ENCODE results near the gene SHTN1. TPM values are rescaled to one million over a fixed set of nuclear protein-coding genes. Genes with fewer than 3 reads are reported as not detected.

The SHTN1 gene
- total RNA-seq, 1 experiment from 2014 or later: 67.8 TPM

- in situ Hi-C loops (cut with HindIII; ENCODE audit: low pct_unique_long_range_greater_than_20kb, low sequenced_read_pairs): no loop called here
- Histone ChIP-seq H3K27me3 (ENCODE audit: control insufficient read depth, insufficient read depth, low read length) (no peaks in the 10 kb centered on the region), H3K27ac (ENCODE audit: low read length) (no peak overlapping the region), H3K36me3 (ENCODE audit: control insufficient read depth, insufficient read depth, low read length) (peaks cover 31% of the 10 kb centered on the region), H3K4me1 (ENCODE audit: control insufficient read depth, insufficient read depth, low read length) (no peaks in the 10 kb centered on the region), H3K9me3 (ENCODE audit: control insufficient read depth, insufficient read depth, low read depth, low read length) (no peaks in the 10 kb centered on the region), H3K4me3 (ENCODE audit: low read depth in 2 of 2, low read length in 2 of 2) (no peak overlapping the region)
- intact Hi-C loops (cut with micrococcal nuclease; ENCODE audit: unreplicated experiment): no loop called here
- no peak for TF ChIP-seq POLR2AphosphoS5 (IDR thresholded peaks at IDR 0.05; ENCODE audit: low read depth, low read length)
- no peak for TF ChIP-seq SIN3A (IDR thresholded peaks at IDR 0.05; ENCODE audit: borderline replicate concordance, insufficient read depth, low read depth, low read length)
- TF ChIP-seq REST (IDR thresholded peaks at IDR 0.05; ENCODE audit: insufficient read depth in 1 of 2, low read depth in 2 of 2, low read length in 1 of 2): no peak
- TF ChIP-seq CTCF (IDR thresholded peaks at IDR 0.05): no peak
- no peak for TF ChIP-seq TCF7L2 (IDR thresholded peaks at IDR 0.05; ENCODE audit: low read depth, low read length)
- no TSS peak for BruUV-seq (replicated peaks)
- ChIA-PET CTCF (no interaction called here), POLR2A (no interaction called here)
- ATAC-seq: no peak
- DNase-seq (ENCODE audit: low read depth, low spot score): no peak
These were observed 97.6 kb downstream of the SHTN1 start for GRCh38 chr10:116907245-116907987.

GRCh38 chr10:116905845-116906210 lies 99.2 kb downstream of the SHTN1 start:
- Histone ChIP-seq H3K36me3 (ENCODE audit: control insufficient read depth, insufficient read depth, low read length) (peaks cover 26% of the 10 kb centered on the region), H3K4me3 (ENCODE audit: low read depth in 2 of 2, low read length in 2 of 2) (no peak overlapping the region), H3K4me1 (ENCODE audit: control insufficient read depth, insufficient read depth, low read length) (no peaks in the 10 kb centered on the region), H3K27me3 (ENCODE audit: control insufficient read depth, insufficient read depth, low read length) (no peaks in the 10 kb centered on the region), H3K9me3 (ENCODE audit: control insufficient read depth, insufficient read depth, low read depth, low read length) (no peaks in the 10 kb centered on the region), H3K27ac (ENCODE audit: low read length) (no peak overlapping the region)
- ATAC-seq (no peak), DNase-seq (ENCODE audit: low read depth, low spot score) (no peak)
- in situ Hi-C loops (cut with HindIII; ENCODE audit: low pct_unique_long_range_greater_than_20kb, low sequenced_read_pairs): no loop called here
- no TSS peak for BruUV-seq (replicated peaks)
- intact Hi-C loops (cut with micrococcal nuclease; ENCODE audit: unreplicated experiment): no loop called here
- ChIA-PET CTCF (interaction anchor here (0.5 kb wide), 1 partner anchor 1780 kb away, joined by 3 read pairs; no protein-coding TSS in a partner anchor), POLR2A (no interaction called here)
- TF ChIP-seq SIN3A (IDR thresholded peaks at IDR 0.05; ENCODE audit: borderline replicate concordance, insufficient read depth, low read depth, low read length): no peak
- no peak for TF ChIP-seq CTCF (IDR thresholded peaks at IDR 0.05)
- no peak for TF ChIP-seq REST (IDR thresholded peaks at IDR 0.05; ENCODE audit: insufficient read depth in 1 of 2, low read depth in 2 of 2, low read length in 1 of 2)
- no peak for TF ChIP-seq POLR2AphosphoS5 (IDR thresholded peaks at IDR 0.05; ENCODE audit: low read depth, low read length)
- TF ChIP-seq TCF7L2 (IDR thresholded peaks at IDR 0.05; ENCODE audit: low read depth, low read length): no peak
